ENCODE measurements around the gene EFCAB14. TPM values are rescaled to one million over a fixed set of nuclear protein-coding genes. Genes with fewer than 3 reads are reported as not detected.

Gene EFCAB14
- total RNA-seq, 1 experiment from 2014 or later, result 65.3 TPM

GRCh38 chr1:46650491-46650890 lies 68.4 kb downstream of the EFCAB14 start:
- Histone ChIP-seq H3K36me3 (peaks cover 58% of the 10 kb centered on the region), H3K27me3 (replicated peaks) (no peaks in the 10 kb centered on the region), H3K27ac (no peak overlapping the region), H3K4me1 (replicated peaks) (peaks cover 12% of the 10 kb centered on the region), H3K4me3 (no peak overlapping the region), H3K9me3 (replicated peaks) (0 out of 2 replicates have a peak, but pooled peaks cover 7% of the 10 kb centered on the region)
- DNase-seq (ENCODE audit: low read depth in 1 of 2, low spot score in 2 of 2), result no peak

DNA sequence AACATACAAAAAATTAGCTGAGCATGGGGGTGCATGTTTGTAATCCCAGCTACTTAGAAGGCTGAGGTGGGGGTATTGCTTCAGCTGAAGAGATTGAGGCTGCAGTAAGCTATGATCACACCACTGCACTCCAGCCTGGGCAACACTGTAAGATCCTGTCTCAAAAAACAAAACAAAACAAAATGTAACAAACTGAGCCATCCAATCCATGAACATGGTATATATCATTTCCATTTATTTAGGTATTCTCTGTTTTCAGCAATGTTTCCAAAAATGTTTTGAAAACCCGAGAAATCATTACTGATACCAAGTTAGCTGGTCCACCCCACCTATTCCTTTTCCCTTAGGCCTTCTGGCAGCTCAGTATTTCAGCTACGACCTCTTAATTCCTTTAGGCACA lies 69.2 kb downstream of the EFCAB14 start:
- Histone ChIP-seq H3K9me3 (replicated peaks) (0 out of 2 replicates have a peak, but pooled peaks cover 7% of the 10 kb centered on the region), H3K4me1 (replicated peaks) (peaks cover 12% of the 10 kb centered on the region), H3K4me3 (no peak overlapping the region), H3K27ac (no peak overlapping the region), H3K36me3 (peaks cover 50% of the 10 kb centered on the region), H3K27me3 (replicated peaks) (no peaks in the 10 kb centered on the region)
- no peak for DNase-seq (ENCODE audit: low read depth in 1 of 2, low spot score in 2 of 2)

DNA sequence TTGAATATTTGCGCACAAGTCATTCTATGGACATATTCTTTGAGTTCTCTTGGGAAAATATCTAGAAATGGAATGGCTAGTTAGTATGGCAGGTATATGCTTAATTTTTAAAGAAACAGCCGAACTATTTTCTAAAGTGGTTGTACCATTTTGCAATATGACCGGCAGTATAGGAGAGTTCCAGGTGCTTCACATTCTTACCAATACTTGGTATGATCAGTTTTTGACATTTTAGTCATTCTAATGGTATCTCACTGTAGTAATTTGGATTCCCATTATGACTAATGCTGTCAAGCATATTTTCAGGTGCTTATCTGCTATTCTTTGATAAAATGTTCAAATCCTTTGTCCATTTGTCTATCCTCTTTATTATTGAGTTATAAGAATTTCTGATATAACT lies 71.3 kb downstream of the EFCAB14 start:
- Histone ChIP-seq H3K9me3 (replicated peaks) (0 out of 2 replicates have a peak, but pooled peaks cover 7% of the 10 kb centered on the region), H3K27ac (no peak overlapping the region), H3K4me1 (replicated peaks) (peaks cover 29% of the 10 kb centered on the region), H3K27me3 (replicated peaks) (no peaks in the 10 kb centered on the region), H3K36me3 (peaks cover 42% of the 10 kb centered on the region), H3K4me3 (no peak overlapping the region)
- no peak for DNase-seq (ENCODE audit: low read depth in 1 of 2, low spot score in 2 of 2)

- H3K36me3 ChIP-seq, result peaks cover 40% of the 10 kb centered on the region
- no peak overlapping the region for H3K27ac ChIP-seq
- H3K9me3 ChIP-seq (replicated peaks), result 0 out of 2 replicates have a peak, but pooled peaks cover 7% of the 10 kb centered on the region
- no peak for DNase-seq (ENCODE audit: low read depth in 1 of 2, low spot score in 2 of 2)
- H3K4me3 ChIP-seq, result no peak overlapping the region
- peaks cover 29% of the 10 kb centered on the region for H3K4me1 ChIP-seq (replicated peaks)
- H3K27me3 ChIP-seq (replicated peaks), result no peaks in the 10 kb centered on the region
These were observed 72.1 kb downstream of the EFCAB14 start for GRCh38 chr1:46646844-46647243.

DNA sequence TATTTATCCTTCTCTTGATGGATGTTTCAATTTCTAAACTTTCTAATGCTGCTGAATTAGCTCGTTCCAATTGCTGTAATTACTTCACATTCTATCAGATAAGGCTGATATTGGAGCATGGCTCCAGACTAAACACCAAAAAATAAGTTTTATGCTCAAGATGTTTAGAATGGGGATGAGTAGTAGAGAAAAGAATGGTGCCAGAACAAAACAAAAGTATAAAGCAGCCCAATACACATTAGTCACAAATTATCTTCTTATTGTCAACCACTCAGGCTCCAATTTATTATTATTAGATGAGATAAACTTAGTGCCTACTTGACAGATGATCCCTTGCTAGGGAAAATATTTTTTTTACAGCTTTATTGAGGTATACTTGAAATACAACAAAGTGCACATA lies 72.6 kb downstream of the EFCAB14 start:
- Histone ChIP-seq H3K27me3 (replicated peaks) (no peaks in the 10 kb centered on the region), H3K4me3 (no peak overlapping the region), H3K9me3 (replicated peaks) (0 out of 2 replicates have a peak, but pooled peaks cover 7% of the 10 kb centered on the region), H3K36me3 (peaks cover 42% of the 10 kb centered on the region), H3K27ac (no peak overlapping the region), H3K4me1 (replicated peaks) (peaks cover 29% of the 10 kb centered on the region)
- no peak for DNase-seq (ENCODE audit: low read depth in 1 of 2, low spot score in 2 of 2)

- no peak for DNase-seq (ENCODE audit: low read depth in 1 of 2, low spot score in 2 of 2)
These were observed 73.1 kb downstream of the EFCAB14 start for GRCh38 chr1:46645815-46646214.

DNA sequence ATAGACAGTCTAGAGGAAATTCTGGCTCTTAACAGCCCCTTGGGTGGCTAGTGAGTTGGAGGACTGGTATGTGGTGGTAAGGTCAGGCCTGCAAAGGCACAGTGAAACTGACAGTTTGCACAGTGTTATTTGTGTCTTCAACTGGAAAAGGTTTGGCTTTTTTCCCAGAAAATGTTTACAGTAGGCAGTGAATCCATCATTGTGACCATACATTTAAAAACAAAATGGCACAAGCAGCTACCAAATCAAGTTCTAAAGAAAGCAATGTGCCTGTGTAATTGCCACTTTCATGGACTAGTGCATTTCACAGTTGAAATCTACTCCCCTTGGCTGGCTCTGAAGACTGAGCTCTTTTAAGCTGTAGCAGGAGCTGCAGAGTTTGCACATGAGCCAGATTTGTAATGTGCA lies 75.5 kb downstream of the EFCAB14 start:
- DNase-seq (ENCODE audit: low read depth in 1 of 2, low spot score in 2 of 2), result peak; percentile 81 to 85
- Histone ChIP-seq H3K4me3 (no peak overlapping the region), H3K9me3 (replicated peaks) (no peaks in the 10 kb centered on the region), H3K36me3 (peaks cover 19% of the 10 kb centered on the region), H3K27ac (peak overlapping the region; percentile 39; the same call in 1 of the 2 replicates), H3K4me1 (replicated peaks) (peaks cover 29% of the 10 kb centered on the region), H3K27me3 (replicated peaks) (no peaks in the 10 kb centered on the region)

More at GRCh38 chr1:46645815-46646214, 73.1 kb downstream of the EFCAB14 start:
- H3K36me3 ChIP-seq, result peaks cover 42% of the 10 kb centered on the region
- H3K27ac ChIP-seq, result no peak overlapping the region
- 0 out of 2 replicates have a peak, but pooled peaks cover 7% of the 10 kb centered on the region for H3K9me3 ChIP-seq (replicated peaks)
- no peak overlapping the region for H3K4me3 ChIP-seq
- peaks cover 29% of the 10 kb centered on the region for H3K4me1 ChIP-seq (replicated peaks)
- no peaks in the 10 kb centered on the region for H3K27me3 ChIP-seq (replicated peaks)

- Histone ChIP-seq H3K4me1 (replicated peaks) (peaks cover 27% of the 10 kb centered on the region), H3K9me3 (replicated peaks) (no peaks in the 10 kb centered on the region), H3K27me3 (replicated peaks) (no peaks in the 10 kb centered on the region), H3K4me3 (no peak overlapping the region), H3K27ac (no peak overlapping the region), H3K36me3 (peaks cover 10% of the 10 kb centered on the region)
- DNase-seq (ENCODE audit: low read depth in 1 of 2, low spot score in 2 of 2), result no peak
These were observed 76.7 kb downstream of the EFCAB14 start for GRCh38 chr1:46642115-46642680.

- peaks cover 17% of the 10 kb centered on the region for H3K4me1 ChIP-seq (replicated peaks)
- no peak for DNase-seq (ENCODE audit: low read depth in 1 of 2, low spot score in 2 of 2)
These were observed 79.4 kb downstream of the EFCAB14 start for GRCh38 chr1:46639547-46639946.

GRCh38 chr1:46638921-46639320 lies 80.0 kb downstream of the EFCAB14 start:
- H3K4me1 ChIP-seq (replicated peaks), result peaks cover 13% of the 10 kb centered on the region
- H3K4me3 ChIP-seq, result no peak overlapping the region
- H3K27ac ChIP-seq, result no peak overlapping the region
- peaks cover 34% of the 10 kb centered on the region for H3K36me3 ChIP-seq
- no peaks in the 10 kb centered on the region for H3K27me3 ChIP-seq (replicated peaks)
- DNase-seq (ENCODE audit: low read depth in 1 of 2, low spot score in 2 of 2), result no peak
- H3K9me3 ChIP-seq (replicated peaks), result no peaks in the 10 kb centered on the region

More at GRCh38 chr1:46639547-46639946, 79.4 kb downstream of the EFCAB14 start:
- H3K27ac ChIP-seq, result no peak overlapping the region
- no peaks in the 10 kb centered on the region for H3K27me3 ChIP-seq (replicated peaks)
- peaks cover 28% of the 10 kb centered on the region for H3K36me3 ChIP-seq
- H3K4me3 ChIP-seq, result no peak overlapping the region
- H3K9me3 ChIP-seq (replicated peaks), result no peaks in the 10 kb centered on the region

- DNase-seq (ENCODE audit: low read depth in 1 of 2, low spot score in 2 of 2), result no peak
- no peak overlapping the region for H3K27ac ChIP-seq
- H3K36me3 ChIP-seq, result peaks cover 48% of the 10 kb centered on the region
- no peaks in the 10 kb centered on the region for H3K9me3 ChIP-seq (replicated peaks)
- no peaks in the 10 kb centered on the region for H3K4me1 ChIP-seq (replicated peaks)
- H3K4me3 ChIP-seq, result no peak overlapping the region
- no peaks in the 10 kb centered on the region for H3K27me3 ChIP-seq (replicated peaks)
These were observed 81.3 kb downstream of the EFCAB14 start for GRCh38 chr1:46637444-46638083.

DNA sequence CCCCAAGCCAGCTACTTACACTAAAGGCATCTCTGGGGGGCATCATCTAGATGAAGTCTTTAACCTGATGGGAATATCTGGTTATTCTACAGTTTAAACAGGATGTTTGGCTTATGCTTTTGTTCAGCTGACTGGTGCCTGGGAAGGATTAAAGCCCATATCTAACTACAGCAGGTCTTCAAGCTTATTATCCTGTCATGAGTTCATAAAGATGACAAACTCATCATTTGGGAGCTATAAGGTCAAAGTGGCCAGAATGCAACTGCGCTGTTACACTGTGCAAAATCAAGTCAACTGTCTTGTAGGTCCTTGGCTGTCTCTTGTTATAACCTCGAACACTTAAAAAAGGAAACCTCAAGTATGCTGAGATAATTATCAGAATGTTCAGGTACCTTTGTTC lies 83.7 kb downstream of the EFCAB14 start:
- no peaks in the 10 kb centered on the region for H3K9me3 ChIP-seq (replicated peaks)
- no peak overlapping the region for H3K27ac ChIP-seq
- peaks cover 49% of the 10 kb centered on the region for H3K36me3 ChIP-seq
- no peak for DNase-seq (ENCODE audit: low read depth in 1 of 2, low spot score in 2 of 2)
- no peak overlapping the region for H3K4me3 ChIP-seq
- H3K27me3 ChIP-seq (replicated peaks), result no peaks in the 10 kb centered on the region
- no peaks in the 10 kb centered on the region for H3K4me1 ChIP-seq (replicated peaks)

DNA sequence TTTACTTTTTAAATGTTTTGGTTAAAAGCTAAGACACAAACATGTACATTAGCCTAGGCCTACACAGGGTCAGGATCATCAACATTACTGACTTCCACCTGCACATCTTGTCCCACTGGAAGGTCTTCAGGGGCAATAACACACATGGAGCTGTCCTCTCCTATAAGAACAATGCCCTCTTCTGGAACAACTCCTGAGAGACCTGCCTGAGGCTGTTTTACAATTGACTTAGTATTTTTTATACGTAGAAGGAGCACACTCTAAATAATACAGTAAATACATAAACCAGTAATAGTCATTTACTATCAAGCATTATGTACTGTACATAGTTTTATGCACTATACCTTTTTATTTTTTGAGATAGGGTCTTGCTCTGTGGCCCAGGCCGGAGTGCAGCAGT lies 88.2 kb downstream of the EFCAB14 start:
- H3K4me3 ChIP-seq, result no peak overlapping the region
- H3K36me3 ChIP-seq, result peaks cover 42% of the 10 kb centered on the region
- H3K27ac ChIP-seq, result no peak overlapping the region
- DNase-seq (ENCODE audit: low read depth in 1 of 2, low spot score in 2 of 2), result no peak
- H3K27me3 ChIP-seq (replicated peaks), result no peaks in the 10 kb centered on the region
- H3K4me1 ChIP-seq (replicated peaks), result no peaks in the 10 kb centered on the region
- no peaks in the 10 kb centered on the region for H3K9me3 ChIP-seq (replicated peaks)

Measured in SJSA1 (cell line).